GM23338 (cell line): Measurements from ENCODE around the gene TAGLN. TPM values are rescaled to one million over a fixed set of nuclear protein-coding genes. Genes with fewer than 3 reads are reported as not detected.

Experiments used
- ATAC-seq: fragments of 200-7000 bp; cut with Tn5 transposase; 3 replicates; pipeline ENCODE4 v1.9.1; 2020
- DNase-seq: peaks from one replicate; pipeline ENCODE4 v3.0.0-alpha.2; 2015; ENCODE audit warnings: low spot score
- H2AFZ ChIP-seq: fragments of 200-600 bp; sonication (generic); 2 replicates; pipeline ENCODE4 v1.8.0; 2016; ENCODE audit warnings: antibody characterized with exemption, mild to moderate bottlenecking, moderate library complexity
- H3F3A ChIP-seq: fragments of 200-600 bp; sonication (generic); replicated peaks from 2 replicates; pipeline ENCODE4 v1.8.0; 2017; ENCODE audit warnings: antibody characterized with exemption, mixed run types, low read depth
- H3K27ac ChIP-seq: fragments of 200-600 bp; sonication (generic); 2 replicates; pipeline ENCODE4 v1.6.1; 2016; ENCODE audit warnings: low read depth
- H3K27me3 ChIP-seq: fragments of 200-600 bp; sonication (generic); 2 replicates; pipeline ENCODE4 v1.8.0; 2016; ENCODE audit warnings: mild to moderate bottlenecking, mixed run types, moderate library complexity; ENCODE audit not compliant: insufficient read depth
- H3K36me3 ChIP-seq: fragments of 200-600 bp; sonication (generic); 2 replicates; pipeline ENCODE4 v1.8.0; 2016; ENCODE audit warnings: mild to moderate bottlenecking; ENCODE audit not compliant: insufficient read depth
- H3K4me1 ChIP-seq: fragments of 200-600 bp; sonication (generic); 2 replicates; pipeline ENCODE4 v1.8.0; 2016; ENCODE audit warnings: mild to moderate bottlenecking, moderate library complexity; ENCODE audit not compliant: insufficient read depth
- H3K4me2 ChIP-seq: fragments of 200-600 bp; sonication (generic); 2 replicates; pipeline ENCODE4 v1.7.1; 2017; ENCODE audit warnings: mixed run types
- H3K4me3 ChIP-seq: fragments of 200-600 bp; sonication (generic); 2 replicates; pipeline ENCODE4 v1.6.1; 2016; ENCODE audit warnings: mixed run types
- H3K79me2 ChIP-seq: fragments of 200-600 bp; sonication (generic); replicated peaks from 2 replicates; pipeline ENCODE4 v1.8.0; 2017; ENCODE audit warnings: mild to moderate bottlenecking; ENCODE audit not compliant: insufficient read depth
- H3K9me2 ChIP-seq: fragments of 200-600 bp; sonication (generic); 2 replicates; pipeline ENCODE4 v1.8.0; 2017; ENCODE audit not compliant: insufficient read depth
- H4K20me1 ChIP-seq: fragments of 200-600 bp; sonication (generic); replicated peaks from 2 replicates; pipeline ENCODE4 v1.8.0; 2017; ENCODE audit warnings: mild to moderate bottlenecking; ENCODE audit not compliant: insufficient read depth
- H3K27ac Mint-ChIP-seq: 2 replicates; pipeline ENCODE4 v1.8.0; 2020; ENCODE audit warnings: inconsistent platforms, mild to moderate bottlenecking, moderate library complexity, mixed read lengths
- H3K27me3 Mint-ChIP-seq: 3 replicates; pipeline ENCODE4 v1.8.0; 2022; ENCODE audit warnings: low read depth, mild to moderate bottlenecking, moderate library complexity, mixed read lengths, inconsistent platforms; ENCODE audit not compliant: insufficient read depth, poor library complexity
- H3K36me3 Mint-ChIP-seq: 3 replicates; pipeline ENCODE4 v1.8.0; 2021; ENCODE audit warnings: low read depth, mild to moderate bottlenecking, inconsistent platforms, moderate library complexity, mixed read lengths
- H3K4me1 Mint-ChIP-seq: 3 replicates; pipeline ENCODE4 v1.8.0; 2020; ENCODE audit warnings: mild to moderate bottlenecking, inconsistent platforms, mixed read lengths
- H3K4me3 Mint-ChIP-seq: 3 replicates; pipeline ENCODE4 v1.8.0; 2021; ENCODE audit warnings: moderate library complexity, mild to moderate bottlenecking, inconsistent platforms, mixed read lengths
- H3K9me3 Mint-ChIP-seq: 3 replicates; pipeline ENCODE4 v1.8.0; 2020; ENCODE audit warnings: moderate library complexity, mild to moderate bottlenecking, inconsistent platforms, mixed read lengths
- CREB1 ChIP-seq: fragments of 250-450 bp; sonication (Bioruptor Pico); IDR thresholded peaks from 2 replicates; pipeline ENCODE4 v1.5.0; 2020; ENCODE audit warnings: low read depth, mild to moderate bottlenecking, moderate library complexity
- CTCF ChIP-seq, 2 experiments: fragments of 200-600 bp in 1 of 2; sonication (generic) in 1 of 2; conservative IDR thresholded peaks; 2 replicates each; pipeline versions ENCODE4 v1.5.1 to v1.6.1; 2016 to 2017; ENCODE audit warnings: antibody characterized with exemption in 2 of 2, low read depth in 2 of 2, mild to moderate bottlenecking in 2 of 2, moderate library complexity in 1 of 2
- ETS1 ChIP-seq: IDR thresholded peaks from 2 replicates; pipeline ENCODE4 v1.6.1; 2016; ENCODE audit warnings: antibody characterized with exemption
- EZH2 ChIP-seq: fragments of 200-600 bp; sonication (generic); IDR thresholded peaks from one replicate; pipeline ENCODE4 v1.8.0; 2017; ENCODE audit warnings: antibody characterized with exemption, mild to moderate bottlenecking, low read depth; ENCODE audit not compliant: unreplicated experiment
- EZH2phosphoT487 ChIP-seq: fragments of 200-600 bp; sonication (generic); IDR thresholded peaks from one replicate; pipeline ENCODE4 v1.8.1; 2018; ENCODE audit warnings: antibody characterized with exemption; ENCODE audit not compliant: unreplicated experiment
- JUNB ChIP-seq: IDR thresholded peaks from one replicate; pipeline ENCODE4 v1.6.1; 2016; ENCODE audit warnings: antibody characterized with exemption; ENCODE audit not compliant: unreplicated experiment
- NANOG ChIP-seq: IDR thresholded peaks from 2 replicates; pipeline ENCODE4 v1.6.1; 2016; ENCODE audit warnings: antibody characterized with exemption, borderline replicate concordance
- POLR2AphosphoS5 ChIP-seq: IDR thresholded peaks from 2 replicates; pipeline ENCODE4 v1.6.1; 2016; ENCODE audit warnings: antibody characterized with exemption, low read depth
- REST ChIP-seq: IDR thresholded peaks from one replicate; pipeline ENCODE4 v1.6.1; 2018; ENCODE audit warnings: antibody characterized with exemption; ENCODE audit not compliant: unreplicated experiment
- STAT1 ChIP-seq: IDR thresholded peaks from one replicate; pipeline ENCODE4 v1.6.1; 2016; ENCODE audit warnings: antibody characterized with exemption; ENCODE audit not compliant: unreplicated experiment
- ZNF114 ChIP-seq: fragments of 250-450 bp; sonication (Bioruptor Pico); IDR thresholded peaks from 2 replicates; pipeline ENCODE4 v1.5.0; 2020; ENCODE audit warnings: mild to moderate bottlenecking, moderate library complexity
- ZNF331 ChIP-seq: fragments of 250-450 bp; sonication (Bioruptor Pico); IDR thresholded peaks from 2 replicates; pipeline ENCODE4 v1.5.0; 2020; ENCODE audit warnings: low read depth, mild to moderate bottlenecking, moderate library complexity
- ZNF462 ChIP-seq: fragments of 250-450 bp; sonication (Bioruptor Pico); IDR thresholded peaks from 2 replicates; pipeline ENCODE4 v1.5.0; 2020; ENCODE audit warnings: mild to moderate bottlenecking, moderate library complexity
- polyA plus RNA-seq: library from polyadenylated mRNA; unstranded; fragments of >200 nt; fragmentation: Nextera tagmentation; extraction: Ambion mirVana; gene quantifications from 2 replicates; pipeline ENCODE4 v1.2.1, GENCODE V29; 2016
- total RNA-seq: library from RNA; depleted of rRNA; stranded (reverse); fragments of >200 nt; shearing (Covaris generic); gene quantifications from 2 replicates; pipeline ENCODE4 v1.2.3, GENCODE V29; 2014

Gene TAGLN
- total and polyA plus RNA-seq, 2 experiments from 2014 or later, result 86.8 to 130 TPM

- Histone ChIP-seq H3F3A (peaks cover 16% of the 10 kb centered on the region), H3K27ac (no peak overlapping the region), H2AFZ (no peak overlapping the region), H3K9me2 (no peaks in the 10 kb centered on the region), H3K4me1 (peaks cover 31% of the 10 kb centered on the region), H3K27me3 (no peaks in the 10 kb centered on the region), H3K79me2 (peaks cover 23% of the 10 kb centered on the region), H3K36me3 (no peaks in the 10 kb centered on the region), H3K4me3 (peak overlapping the region; percentile 68), H4K20me1 (no peaks in the 10 kb centered on the region), H3K4me2 (peak overlapping the region; percentile 85)
- H3K4me3 Mint-ChIP-seq, result peak overlapping the region; percentile 78
- H3K27ac Mint-ChIP-seq, result no peak overlapping the region; the same call in 1 of the 2 replicates
- H3K9me3 Mint-ChIP-seq, result no peaks in the 10 kb centered on the region; the same call in 2 of the 3 replicates
- H3K27me3 Mint-ChIP-seq, result peaks cover 25% of the 10 kb centered on the region
- DNase-seq (no peak), ATAC-seq (no peak)
- no peak for TF ChIP-seq ETS1
- TF ChIP-seq EZH2phosphoT487, result no peak
- TF ChIP-seq CREB1, result no peak
- TF ChIP-seq POLR2AphosphoS5, result no peak
- no peak for TF ChIP-seq REST
- TF ChIP-seq CTCF (conservative IDR thresholded peaks at IDR 0.05; ENCODE audit: low read depth in 2 of 2), result no peak
- TF ChIP-seq ZNF462 (CRISPR knock-in tag), result no peak
- no peak for TF ChIP-seq EZH2
- TF ChIP-seq NANOG, result no peak
- no peak for TF ChIP-seq STAT1
- TF ChIP-seq ZNF114, result no peak
- no peak for TF ChIP-seq JUNB
- TF ChIP-seq ZNF331 (CRISPR knock-in tag), result no peak
- H3K4me1 Mint-ChIP-seq, result peaks cover 41% of the 10 kb centered on the region
- peaks cover 33% of the 10 kb centered on the region for H3K36me3 Mint-ChIP-seq
These were observed 1.9 kb downstream of the TAGLN start for GRCh38 chr11:117200813-117201657.
